ENCODE results near the gene C21orf58.

DNA sequence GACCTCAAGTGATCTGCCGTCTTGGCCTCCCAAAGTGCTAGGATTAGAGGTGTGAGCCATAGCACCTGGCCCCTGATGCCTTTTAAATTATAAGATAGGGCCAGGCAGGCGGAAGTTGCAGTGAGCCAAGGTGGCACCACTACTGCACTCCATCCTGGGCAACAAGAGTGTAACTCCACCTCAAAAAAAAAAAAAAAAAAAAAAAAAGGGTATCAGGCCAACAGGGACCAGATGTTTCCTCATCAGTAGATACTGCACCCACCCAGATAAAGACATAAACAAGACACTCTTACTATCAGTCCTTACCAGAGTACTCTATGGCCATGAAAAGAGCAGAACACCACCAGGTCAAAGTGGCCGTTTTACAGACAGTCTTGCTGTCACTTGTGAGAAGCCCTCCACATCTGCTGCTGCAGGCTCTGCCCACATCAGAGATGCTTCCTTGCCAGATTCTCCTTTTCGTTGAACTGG, 3.3 kb downstream of the C21orf58 start:
- TF ChIP-seq, protein P1, sequence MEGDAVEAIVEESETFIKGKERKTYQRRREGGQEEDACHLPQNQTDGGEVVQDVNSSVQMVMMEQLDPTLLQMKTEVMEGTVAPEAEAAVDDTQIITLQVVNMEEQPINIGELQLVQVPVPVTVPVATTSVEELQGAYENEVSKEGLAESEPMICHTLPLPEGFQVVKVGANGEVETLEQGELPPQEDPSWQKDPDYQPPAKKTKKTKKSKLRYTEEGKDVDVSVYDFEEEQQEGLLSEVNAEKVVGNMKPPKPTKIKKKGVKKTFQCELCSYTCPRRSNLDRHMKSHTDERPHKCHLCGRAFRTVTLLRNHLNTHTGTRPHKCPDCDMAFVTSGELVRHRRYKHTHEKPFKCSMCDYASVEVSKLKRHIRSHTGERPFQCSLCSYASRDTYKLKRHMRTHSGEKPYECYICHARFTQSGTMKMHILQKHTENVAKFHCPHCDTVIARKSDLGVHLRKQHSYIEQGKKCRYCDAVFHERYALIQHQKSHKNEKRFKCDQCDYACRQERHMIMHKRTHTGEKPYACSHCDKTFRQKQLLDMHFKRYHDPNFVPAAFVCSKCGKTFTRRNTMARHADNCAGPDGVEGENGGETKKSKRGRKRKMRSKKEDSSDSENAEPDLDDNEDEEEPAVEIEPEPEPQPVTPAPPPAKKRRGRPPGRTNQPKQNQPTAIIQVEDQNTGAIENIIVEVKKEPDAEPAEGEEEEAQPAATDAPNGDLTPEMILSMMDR (conservative IDR thresholded peaks at IDR 0.05 in 1 of 2, IDR thresholded peaks at IDR 0.05 in 1 of 2; ENCODE audit: extremely low read depth in 1 of 2, insufficient read depth in 1 of 2, low read depth in 1 of 2, low read length in 2 of 2) = no peak
- no peak for TF ChIP-seq EZH2 (IDR thresholded peaks at IDR 0.05; ENCODE audit: borderline replicate concordance, low read length)
